ENCODE results near the gene SIL1.
"Not testable (repeated sequence)": the region's sequence is repeated elsewhere in the genome, so short reads cannot be mapped to it uniquely, and the experiment has no call there.

The SIL1 gene

DNA sequence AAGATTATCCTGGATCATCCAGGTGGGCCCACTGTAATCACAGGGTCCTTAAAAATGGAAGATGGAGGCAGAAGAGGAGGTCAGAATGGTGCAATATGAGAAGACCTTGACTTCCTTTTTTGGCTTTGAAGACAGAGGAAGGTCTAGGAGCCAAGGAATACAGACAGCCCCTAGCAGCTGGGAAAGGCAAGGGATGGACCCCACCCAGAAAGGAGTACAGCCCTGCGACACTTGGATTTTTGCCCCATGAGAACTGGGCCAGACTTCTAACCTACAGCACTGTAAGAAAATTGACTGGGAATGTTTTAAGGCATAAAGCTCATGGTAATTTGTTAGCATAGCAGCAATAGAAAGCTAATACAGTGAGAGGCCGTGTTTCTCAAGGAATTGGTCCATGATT is 256.1 kb downstream of the SIL1 start:
- DNase-seq (ENCODE audit: low spot score), result no peak

DNA sequence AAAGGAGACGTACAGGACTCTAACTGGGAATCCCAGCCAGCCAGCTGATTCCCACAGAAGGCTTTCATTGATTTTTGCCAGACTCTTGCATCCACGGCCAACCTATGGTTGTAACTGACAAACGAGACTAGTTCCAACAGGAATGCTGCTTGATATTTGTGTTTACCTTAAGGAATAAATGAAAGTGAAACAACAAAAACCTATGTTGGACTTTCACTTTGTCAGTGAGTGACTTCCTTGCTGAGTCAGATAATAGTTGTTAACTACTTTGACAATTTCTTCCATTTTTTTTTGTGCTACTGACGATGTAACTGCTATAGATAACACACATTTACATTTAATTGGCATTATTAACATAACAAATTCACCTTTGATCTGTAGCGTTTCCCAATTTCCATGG is 259.6 kb downstream of the SIL1 start:
- DNase-seq (ENCODE audit: low spot score), result no peak

DNA sequence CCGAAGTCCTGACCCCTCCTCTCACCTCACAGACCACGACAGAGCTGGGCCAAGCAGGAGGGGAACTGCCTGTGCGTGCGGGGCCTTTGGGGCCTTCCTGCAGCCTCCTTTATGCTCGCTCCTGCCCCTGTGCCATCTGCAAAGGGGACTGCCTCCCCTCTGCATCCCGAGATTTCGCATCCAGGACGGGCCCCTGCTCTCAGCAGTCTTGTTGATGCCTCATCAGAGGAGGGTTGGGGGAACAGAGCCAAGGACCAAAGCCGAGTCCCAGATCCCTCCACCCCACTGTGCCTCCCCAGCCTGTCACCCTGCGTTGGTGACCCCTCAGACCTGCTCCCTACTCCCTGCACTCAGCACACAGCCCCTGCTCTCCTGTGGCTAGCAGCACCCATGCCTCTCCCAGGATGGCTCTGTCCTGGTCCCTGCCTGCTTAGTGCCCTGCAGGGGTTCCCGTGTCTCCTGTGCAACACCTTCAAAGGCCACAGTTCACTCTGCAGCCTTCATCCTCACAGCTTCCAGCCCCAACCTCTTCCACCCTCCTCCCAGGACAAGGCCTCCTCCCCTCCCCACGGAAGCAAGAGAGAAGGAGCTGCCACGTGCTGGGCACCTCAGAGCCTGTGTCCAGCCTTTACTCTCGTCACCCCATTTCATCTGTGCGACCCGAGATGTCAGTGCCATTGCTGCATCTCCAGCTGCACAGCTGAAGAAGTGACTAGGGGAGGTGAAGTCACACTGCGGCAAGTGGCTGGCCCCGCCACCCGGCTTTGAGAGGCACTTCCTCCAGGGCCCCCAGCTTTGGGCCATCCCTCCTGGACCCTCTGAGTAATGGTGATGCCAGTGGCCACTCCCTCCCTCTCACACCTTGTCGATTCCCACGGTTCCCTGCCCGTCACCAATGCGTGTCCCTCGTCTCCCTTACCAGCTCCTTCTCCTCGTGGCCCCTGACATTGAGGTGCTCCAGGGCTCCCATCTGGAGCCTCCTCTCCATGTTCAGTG is 260.5 kb downstream of the SIL1 start:
- no peak for DNase-seq (ENCODE audit: low spot score)

DNA sequence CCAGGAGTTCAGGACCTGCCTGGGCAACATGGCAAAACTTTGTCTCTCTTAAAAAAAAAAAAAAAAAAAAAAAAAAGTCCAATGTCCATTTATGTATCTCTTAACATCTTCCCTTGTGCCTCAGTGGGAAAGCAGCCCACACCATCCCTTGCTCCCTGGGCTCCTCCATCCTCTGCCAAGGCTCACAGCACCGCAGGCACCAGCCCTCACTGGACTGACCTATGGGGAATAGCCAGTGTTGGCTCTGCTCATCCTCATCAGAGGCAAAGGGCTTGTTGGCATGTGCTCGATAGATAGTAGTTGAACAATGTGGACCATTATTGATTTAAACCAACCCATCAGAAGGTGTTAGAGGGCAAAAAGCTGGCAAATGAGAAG is 261.2 kb downstream of the SIL1 start:
- DNase-seq (ENCODE audit: low spot score), result no peak

DNA sequence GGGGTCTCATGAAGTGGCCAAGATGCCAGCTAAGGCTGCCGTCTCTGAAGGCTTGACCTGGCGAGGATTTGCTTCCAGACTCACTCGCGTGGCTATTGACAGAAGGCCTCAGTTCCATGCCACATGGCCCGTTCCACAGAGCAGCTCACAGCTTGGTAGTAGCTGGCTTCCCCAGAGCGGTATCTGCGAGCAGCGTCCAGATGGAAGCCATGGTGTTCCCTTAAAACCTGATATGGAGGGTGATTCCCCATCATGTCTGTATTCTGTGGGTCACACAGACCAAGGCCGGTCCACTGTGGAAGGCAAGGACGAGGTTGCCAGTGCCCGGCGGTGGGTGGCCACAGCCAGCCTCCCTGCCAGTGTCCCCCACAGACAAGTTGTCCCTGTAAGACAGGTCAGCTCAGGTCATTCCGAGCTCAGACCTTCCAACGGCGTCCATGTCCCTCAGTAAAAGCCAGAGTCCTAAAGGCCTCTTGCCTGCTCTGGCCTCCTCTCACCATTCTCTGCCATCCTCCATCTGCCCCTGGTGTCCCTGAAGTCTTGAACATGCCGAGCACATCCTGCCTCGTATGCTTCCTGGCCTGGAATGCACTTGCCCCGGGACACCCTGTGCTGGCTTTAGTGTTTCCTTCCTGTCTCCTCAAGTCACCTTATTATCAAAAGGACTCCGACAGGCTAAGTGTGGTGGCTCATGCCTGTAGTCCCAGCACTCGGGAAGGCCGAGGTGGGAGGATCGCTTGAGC is 261.8 kb downstream of the SIL1 start:
- no peak for DNase-seq (ENCODE audit: low spot score)

DNA sequence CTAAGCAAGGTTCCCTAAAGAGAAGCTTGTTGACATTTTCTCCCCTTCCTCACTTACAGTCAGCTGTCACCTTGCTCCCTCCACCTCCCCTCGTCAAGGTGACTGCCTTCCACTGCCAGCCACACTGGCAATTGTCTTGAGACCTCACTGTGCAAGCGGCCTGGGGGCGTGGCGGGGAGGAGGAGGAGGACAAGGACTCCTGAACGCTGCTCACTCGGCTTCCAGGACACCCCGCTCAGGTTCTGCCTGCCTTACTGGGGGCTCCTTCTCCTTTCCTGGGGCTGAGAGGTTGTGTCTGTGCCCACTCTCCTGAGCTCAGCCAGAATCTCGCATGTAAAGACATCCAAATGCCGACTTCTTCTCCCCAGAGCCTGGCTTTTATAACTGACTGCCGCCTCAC is 262.7 kb downstream of the SIL1 start:
- no peak for DNase-seq (ENCODE audit: low spot score)

DNA sequence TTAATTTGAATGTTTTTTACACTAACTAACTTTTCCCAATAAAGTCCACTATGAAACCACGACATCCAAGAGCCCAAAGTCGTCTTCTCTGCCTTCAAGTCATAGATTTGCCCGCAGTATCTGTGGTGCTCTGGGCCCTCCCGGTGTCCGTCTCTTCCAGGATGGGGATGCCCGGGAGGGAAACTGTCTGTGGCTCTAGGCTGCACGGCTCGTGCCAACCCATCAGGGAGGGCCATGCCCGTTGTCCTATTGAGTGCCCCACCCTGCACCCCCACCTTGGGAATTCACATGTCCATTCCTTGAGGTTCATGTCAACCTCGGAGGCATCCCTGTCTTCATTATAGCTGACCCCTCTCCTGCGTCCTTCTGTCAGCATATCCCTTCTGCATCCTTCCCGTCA is 263.2 kb downstream of the SIL1 start:
- DNase-seq (ENCODE audit: low spot score), result no peak

DNA sequence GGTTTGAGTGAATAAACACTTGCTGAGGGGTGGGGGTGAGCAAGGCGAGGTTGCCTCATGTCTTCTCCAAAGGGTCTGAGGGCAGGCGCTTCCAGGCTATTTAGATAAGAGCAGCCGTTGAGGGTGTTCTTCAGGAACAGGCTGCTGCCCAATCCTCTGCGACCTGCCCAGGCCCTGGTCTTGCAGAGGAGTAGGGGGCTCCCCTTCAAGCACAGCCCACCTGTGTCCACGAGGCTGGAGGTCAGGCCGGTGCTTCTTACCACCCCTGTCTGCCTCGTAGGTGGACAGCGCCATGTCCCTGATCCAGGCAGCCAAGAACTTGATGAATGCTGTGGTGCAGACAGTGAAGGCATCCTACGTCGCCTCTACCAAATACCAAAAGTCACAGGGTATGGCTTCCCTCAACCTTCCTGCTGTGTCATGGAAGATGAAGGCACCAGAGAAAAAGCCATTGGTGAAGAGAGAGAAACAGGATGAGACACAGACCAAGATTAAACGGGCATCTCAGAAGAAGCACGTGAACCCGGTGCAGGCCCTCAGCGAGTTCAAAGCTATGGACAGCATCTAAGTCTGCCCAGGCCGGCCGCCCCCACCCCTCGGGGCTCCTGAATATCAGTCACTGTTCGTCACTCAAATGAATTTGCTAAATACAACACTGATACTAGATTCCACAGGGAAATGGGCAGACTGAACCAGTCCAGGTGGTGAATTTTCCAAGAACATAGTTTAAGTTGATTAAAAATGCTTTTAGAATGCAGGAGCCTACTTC is 264.5 kb downstream of the SIL1 start:
- DNase-seq (ENCODE audit: low spot score), result no peak

DNA sequence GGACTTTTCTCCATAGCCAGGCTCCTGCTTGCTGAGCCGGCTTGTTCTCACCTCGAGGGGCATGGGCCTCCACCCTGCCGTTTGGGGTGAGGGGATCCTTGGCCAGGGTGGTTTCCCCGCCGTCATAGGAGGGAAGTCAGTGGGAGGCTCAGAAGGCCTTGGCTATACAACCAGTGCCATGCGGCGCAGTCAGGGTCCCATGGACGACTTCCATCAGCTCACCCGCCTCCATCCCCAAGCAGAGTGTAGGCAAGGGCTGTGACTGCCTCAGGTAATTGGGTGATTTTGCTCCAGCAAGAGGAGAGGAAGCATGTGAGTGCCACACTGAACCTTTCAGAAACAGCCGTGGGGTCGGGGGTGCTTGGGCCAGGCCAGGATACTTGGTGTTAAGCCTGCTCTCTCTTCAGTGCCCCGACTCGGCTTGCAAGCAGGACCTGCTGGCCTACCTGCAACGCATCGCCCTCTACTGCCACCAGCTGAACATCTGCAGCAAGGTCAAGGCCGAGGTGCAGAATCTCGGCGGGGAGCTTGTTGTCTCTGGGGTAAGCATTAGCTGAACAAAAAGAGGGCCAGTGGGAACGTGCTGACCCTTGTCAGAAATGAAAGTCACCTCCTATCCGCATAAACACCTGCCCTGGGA is 265.9 kb downstream of the SIL1 start:
- DNase-seq (ENCODE audit: low spot score), result no peak

DNA sequence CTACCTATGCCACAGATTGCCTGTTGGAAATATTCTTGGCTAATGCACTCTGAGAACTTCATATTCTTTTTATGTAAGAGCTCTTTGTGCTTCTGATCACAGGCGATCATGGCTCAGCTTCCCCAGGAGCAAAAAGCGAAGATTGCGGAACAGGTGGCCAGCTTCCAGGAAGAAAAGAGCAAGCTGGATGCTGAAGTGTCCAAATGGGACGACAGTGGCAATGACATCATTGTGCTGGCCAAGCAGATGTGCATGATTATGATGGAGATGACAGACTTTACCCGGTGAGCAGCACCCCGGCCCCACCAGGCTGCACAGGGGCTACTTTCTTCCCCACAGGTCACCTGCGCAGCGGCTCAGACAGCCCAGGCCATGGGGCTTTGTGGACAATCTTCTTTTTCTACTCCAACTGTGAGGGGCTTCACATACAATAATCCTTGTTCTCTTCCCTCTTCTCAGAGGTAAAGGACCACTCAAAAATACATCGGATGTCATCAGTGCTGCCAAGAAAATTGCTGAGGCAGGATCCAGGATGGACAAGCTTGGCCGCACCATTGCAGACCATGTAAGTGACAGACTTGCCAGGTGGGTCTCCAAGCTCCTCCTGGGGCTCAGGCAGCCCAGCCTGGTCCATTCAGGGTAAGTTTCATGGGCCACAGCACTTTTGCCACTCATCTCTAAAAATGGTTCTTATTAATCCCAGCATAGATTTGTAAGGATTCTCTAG is 267.6 kb downstream of the SIL1 start:
- DNase-seq (ENCODE audit: low spot score), result no peak

DNA sequence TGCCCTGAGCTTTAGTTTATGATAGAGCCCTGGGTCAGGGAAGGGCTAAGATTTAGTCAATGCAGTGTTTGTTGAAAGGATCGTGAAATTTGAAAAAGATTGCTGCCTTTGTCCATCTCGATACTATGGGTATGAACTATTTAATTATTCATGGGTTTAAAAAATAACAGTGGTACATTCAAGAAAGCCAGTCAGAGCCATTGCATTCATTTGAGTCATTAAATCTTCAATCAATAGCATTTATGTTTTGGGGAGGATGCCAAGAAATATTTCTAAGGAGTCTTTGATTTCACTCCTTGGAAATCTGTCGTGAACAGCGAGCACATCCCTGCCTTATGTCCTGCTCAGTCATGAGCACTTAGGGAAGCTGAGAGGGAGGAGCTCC is 268.6 kb downstream of the SIL1 start:
- no peak for DNase-seq (ENCODE audit: low spot score)

DNA sequence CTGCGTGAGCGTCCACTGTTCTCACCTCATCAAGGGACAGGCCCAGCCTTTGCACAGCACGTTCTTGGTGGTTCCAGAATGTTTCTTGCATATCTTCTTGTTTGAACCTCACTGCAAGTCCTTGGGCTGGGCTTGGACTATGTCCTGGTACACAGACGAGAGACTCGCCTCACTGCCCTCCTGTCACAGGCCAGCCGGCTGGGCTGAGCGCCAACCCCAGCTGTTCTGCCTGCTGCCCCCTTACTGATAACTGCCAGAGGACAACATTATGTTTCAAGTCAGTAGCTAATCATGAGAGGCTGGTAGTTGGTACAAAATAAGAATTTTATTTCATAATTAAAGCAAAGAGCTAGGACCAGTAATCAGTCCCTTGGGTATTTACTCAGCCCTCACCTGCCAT is 270.2 kb downstream of the SIL1 start:
- no peak for DNase-seq (ENCODE audit: low spot score)

DNA sequence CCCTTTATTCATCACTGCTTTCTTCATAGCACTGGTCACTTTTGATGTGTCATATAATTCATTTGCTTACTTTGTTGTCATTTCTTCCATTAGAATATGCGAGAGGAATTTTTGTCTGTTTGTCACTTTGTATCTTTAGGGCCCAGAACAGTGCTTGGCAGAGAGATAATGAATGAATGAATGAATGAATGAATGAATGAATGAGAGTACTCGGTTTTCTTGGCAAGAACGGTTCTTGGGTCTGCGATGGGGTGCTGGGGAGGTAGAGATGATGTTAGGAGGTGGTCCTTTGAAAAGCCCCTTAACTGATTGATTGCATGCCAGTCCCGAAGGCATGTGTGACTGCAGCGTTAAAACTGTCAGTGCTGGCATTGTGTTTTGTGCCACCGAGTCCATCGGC is 270.6 kb downstream of the SIL1 start:
- no peak for DNase-seq (ENCODE audit: low spot score)

DNA sequence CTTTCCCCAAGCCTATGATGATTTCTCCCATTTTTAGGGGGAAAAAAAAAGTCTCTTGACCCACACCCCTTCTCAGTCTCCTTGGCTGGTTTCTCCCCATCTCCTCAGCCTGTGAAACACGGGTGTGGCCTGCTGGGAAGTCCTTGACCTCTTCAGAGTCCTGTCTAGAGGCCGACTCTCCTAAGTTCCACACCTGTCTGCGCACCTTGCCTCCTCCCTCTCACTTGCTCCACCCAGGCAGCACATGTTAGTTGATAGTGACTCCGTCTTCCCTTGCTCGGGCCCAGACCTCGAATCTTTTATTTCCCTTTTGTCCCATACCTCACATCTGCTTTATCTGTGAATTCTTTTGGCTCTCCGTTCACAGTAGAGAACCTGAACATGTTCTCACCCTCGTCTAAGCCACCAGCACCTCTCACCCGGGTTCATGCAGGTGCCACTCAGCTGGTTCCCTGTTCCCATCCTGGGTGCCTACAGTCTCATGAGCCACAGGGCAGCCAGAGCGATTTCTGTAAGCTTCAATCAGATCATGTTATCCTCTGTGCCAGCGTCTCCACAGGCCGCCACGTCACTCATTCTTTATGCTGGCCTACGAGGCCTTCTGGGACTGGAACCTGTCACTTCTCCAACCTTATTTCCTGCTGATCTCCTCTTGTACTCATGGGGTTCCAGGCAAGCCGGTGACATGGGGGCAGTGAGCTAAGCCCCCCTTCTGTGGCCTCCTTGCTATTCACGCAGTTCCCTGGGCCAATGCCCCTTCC is 271.3 kb downstream of the SIL1 start:
- no peak for DNase-seq (ENCODE audit: low spot score)

DNA sequence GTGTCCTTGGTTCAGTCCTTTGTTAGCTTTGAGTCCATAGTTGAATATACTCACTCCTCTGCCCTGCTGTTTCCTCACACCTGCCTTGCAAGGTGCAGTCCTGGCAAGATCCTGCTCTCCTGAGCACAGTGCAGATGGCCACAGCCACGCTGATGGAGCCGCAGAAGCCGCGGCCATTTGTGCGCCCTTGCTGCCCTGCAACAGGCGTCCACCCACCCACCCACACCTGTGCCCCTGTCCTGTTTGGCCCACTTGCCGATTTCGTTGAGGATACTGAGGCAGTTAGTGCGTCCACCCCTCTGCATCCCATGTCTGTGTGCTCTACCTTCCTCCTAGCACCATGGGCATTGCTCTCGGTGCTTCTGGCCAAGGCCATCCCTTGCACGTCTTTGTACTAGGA is 271.9 kb downstream of the SIL1 start:
- no peak for DNase-seq (ENCODE audit: low spot score)

DNA sequence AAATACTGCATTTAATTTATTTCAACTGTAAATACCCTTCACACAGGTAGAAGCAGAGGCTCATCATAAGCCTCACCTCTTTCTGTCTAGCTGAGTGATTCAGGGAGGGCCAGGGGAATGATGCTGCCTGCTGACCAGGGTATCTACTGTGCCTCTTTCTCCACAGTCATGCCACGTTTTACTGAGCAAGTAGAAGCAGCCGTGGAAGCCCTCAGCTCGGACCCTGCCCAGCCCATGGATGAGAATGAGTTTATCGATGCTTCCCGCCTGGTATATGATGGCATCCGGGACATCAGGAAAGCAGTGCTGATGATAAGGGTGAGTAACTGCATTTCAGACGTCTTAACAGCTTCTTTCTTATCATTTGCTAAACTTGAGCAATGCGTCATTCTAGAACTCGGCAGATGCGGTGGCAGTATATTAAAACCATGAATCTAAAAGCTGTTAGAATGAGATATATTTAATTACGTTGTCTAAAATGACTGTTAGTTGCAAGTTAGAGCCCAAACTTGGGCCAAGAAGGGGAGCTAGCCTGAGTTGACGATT is 273.0 kb downstream of the SIL1 start:
- DNase-seq (ENCODE audit: low spot score), result no peak

DNA sequence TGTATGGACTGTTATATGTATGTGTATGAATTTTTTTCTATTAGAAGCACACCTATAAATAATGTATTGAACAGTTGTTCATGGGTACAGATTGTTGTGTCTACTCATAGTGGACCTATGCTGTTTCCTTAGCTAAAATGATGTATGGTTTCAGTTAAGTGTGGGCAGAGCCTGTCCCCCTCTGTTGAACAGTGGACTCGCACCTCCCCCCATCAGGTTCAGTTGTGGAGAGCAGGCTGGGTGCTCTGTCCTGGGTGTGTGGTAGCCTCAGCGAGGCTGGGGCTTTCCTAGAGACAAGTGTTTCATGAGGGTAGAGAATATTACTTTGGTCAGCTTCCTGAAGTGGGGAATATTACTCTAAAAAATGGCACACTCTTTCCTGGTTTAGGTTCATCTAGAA is 275.7 kb downstream of the SIL1 start:
- no peak for DNase-seq (ENCODE audit: low spot score)

DNA sequence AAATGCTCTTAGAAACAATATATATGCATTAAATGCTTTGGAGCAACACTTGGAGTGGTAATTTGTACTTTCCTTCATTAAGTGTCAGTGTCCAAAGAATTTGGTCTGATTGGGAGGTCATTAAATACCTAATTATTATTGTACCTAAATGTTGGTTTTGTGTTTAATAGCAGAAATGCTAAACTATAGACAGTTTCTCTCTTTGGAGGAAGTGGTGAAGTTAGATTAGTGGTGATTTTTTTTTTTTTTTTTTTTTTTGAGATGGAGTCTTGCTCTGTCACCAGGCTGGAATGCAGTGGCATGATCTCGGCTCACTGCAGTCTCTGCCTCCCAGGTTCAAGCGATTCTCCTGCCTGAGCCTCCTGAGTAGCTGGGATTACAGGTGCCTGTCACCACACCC is 276.8 kb downstream of the SIL1 start:
- DNase-seq (ENCODE audit: low spot score), result not testable (repeated sequence)

DNA sequence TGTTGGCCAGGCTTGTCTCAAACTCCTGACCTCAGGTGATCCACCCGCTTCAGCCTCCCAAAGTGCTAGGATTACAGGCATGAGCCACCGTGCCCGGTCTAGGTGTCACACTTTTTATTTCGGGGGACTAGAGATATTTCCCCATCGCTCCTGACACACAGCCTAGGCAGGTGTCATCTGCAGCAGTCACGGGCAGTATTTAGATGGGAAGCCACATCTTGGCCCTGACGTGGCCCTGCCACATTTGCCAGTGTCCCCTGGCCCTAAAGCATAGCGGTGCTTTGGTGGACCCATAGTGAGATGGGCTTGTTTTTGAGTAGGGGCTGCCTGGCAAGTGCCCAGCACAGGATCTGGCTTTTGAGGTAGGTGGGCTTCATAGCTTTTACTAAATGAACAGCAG is 278.0 kb downstream of the SIL1 start:
- DNase-seq (ENCODE audit: low spot score), result no peak

DNA sequence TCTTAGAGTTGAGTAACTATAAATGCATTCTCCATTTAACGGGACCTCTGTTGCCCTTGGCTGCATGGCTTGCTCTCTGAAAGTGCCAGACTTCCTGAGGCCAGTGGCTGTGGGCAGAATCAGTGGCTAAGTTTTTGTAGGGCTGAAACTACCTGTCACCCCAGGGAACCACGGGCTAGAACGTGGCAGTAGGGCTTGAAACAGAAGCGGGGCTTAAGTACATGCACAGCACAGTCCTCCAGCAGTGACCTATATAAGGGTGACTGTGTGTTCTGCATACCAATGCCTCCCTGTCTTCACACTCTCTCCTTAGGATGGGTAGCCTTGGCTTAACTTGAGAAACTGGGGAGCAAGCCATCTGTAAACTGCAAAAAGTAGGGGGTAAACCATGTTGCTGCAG is 279.5 kb downstream of the SIL1 start:
- DNase-seq (ENCODE audit: low spot score), result no peak
